IMR-90 (cell line): Measurements from ENCODE around the gene ADAMTSL2. TPM values are rescaled to one million over a fixed set of nuclear protein-coding genes. Genes with fewer than 3 reads are reported as not detected.

Experiments used
- ATAC-seq: fragments of 200-7000 bp; cut with Tn5 transposase; 2 replicates; pipeline ENCODE4 v1.9.1; 2020; ENCODE audit warnings: low read depth, mild to moderate bottlenecking, moderate library complexity
- BruUV-seq: library from RNA; stranded (reverse); fragments of 400-500 nt; replicated peaks from 2 replicates; lab custom pipeline; 2021; lab: Mats Ljungman, UMichigan
- CTCF ChIA-PET: fragments of 300-600 bp; formaldehyde crosslinking; extraction: SDS; loops from one replicate; lab custom pipeline; 2021; ENCODE audit warnings: antibody characterized with exemption; lab: Yijun Ruan, JAX
- POLR2A ChIA-PET: fragments of 300-600 bp; sonication (Branson Sonifier 250); formaldehyde crosslinking; loops from one replicate; lab custom pipeline; 2022; ENCODE audit warnings: antibody characterized with exemption; ENCODE audit not compliant: unreplicated experiment; lab: Charles Lee
- DNase-seq: peaks from one replicate; pipeline ENCODE4 v3.0.0; 2013
- H2AFZ ChIP-seq: replicated peaks from 2 replicates; pipeline ENCODE3; 2013; ENCODE audit warnings: low read length, mild to moderate bottlenecking; ENCODE audit not compliant: poor library complexity
- H2AK5ac ChIP-seq: 2 replicates; pipeline ENCODE4 v1.6.1; 2013; ENCODE audit warnings: low read depth, low read length, inconsistent platforms
- H2AK9ac ChIP-seq: replicated peaks from 2 replicates; pipeline ENCODE3; 2013; ENCODE audit warnings: mild to moderate bottlenecking, low read depth, low read length, moderate library complexity; ENCODE audit not compliant: poor library complexity
- H2BK120ac ChIP-seq: 2 replicates; pipeline ENCODE4 v1.6.1; 2013; ENCODE audit warnings: low read depth, low read length, inconsistent platforms
- H2BK15ac ChIP-seq: 3 replicates; pipeline ENCODE4 v1.6.1; 2013; ENCODE audit warnings: low read depth, low read length, inconsistent platforms
- H2BK20ac ChIP-seq: 2 replicates; pipeline ENCODE4 v1.6.1; 2013; ENCODE audit warnings: low read depth, mild to moderate bottlenecking, inconsistent platforms, low read length, moderate library complexity
- H2BK5ac ChIP-seq: 2 replicates; pipeline ENCODE4 v1.6.1; 2013; ENCODE audit warnings: mild to moderate bottlenecking, low read depth, low read length, inconsistent platforms; ENCODE audit not compliant: poor library complexity, severe bottlenecking
- H3K14ac ChIP-seq: replicated peaks from 2 replicates; pipeline ENCODE4 v1.6.1; 2013; ENCODE audit warnings: low read depth, low read length, inconsistent platforms
- H3K18ac ChIP-seq: 2 replicates; pipeline ENCODE4 v1.6.1; 2013; ENCODE audit warnings: low read depth, low read length, control low read depth
- H3K23ac ChIP-seq: 2 replicates; pipeline ENCODE4 v1.6.1; 2013; ENCODE audit warnings: low read depth, low read length, inconsistent platforms
- H3K27ac ChIP-seq: 2 replicates; pipeline ENCODE4 v1.5.1; 2013; ENCODE audit warnings: mild to moderate bottlenecking, control low read depth, low read length; ENCODE audit not compliant: insufficient read depth
- H3K27me3 ChIP-seq: 2 replicates; pipeline ENCODE4 v1.6.1; 2013; ENCODE audit warnings: low read length; ENCODE audit not compliant: control insufficient read depth, insufficient read depth
- H3K36me3 ChIP-seq: 2 replicates; pipeline ENCODE4 v1.6.1; 2013; ENCODE audit warnings: low read length, mixed read lengths; ENCODE audit not compliant: control insufficient read depth, insufficient read depth
- H3K4ac ChIP-seq: 2 replicates; pipeline ENCODE4 v1.6.1; 2013; ENCODE audit warnings: low read depth, low read length, inconsistent platforms
- H3K4me1 ChIP-seq: 2 replicates; pipeline ENCODE4 v1.6.1; 2013; ENCODE audit warnings: low read length, mixed read lengths; ENCODE audit not compliant: control insufficient read depth, insufficient read depth
- H3K4me2 ChIP-seq: 2 replicates; pipeline ENCODE4 v1.6.1; 2013; ENCODE audit warnings: low read depth, mild to moderate bottlenecking, control low read depth, low read length, moderate library complexity
- H3K4me3 ChIP-seq: 2 replicates; pipeline ENCODE4 v1.5.1; 2013; ENCODE audit warnings: low read depth, mild to moderate bottlenecking, control low read depth, low read length, moderate library complexity; ENCODE audit not compliant: insufficient read depth
- H3K56ac ChIP-seq: 2 replicates; pipeline ENCODE4 v1.6.1; 2013; ENCODE audit warnings: low read length, inconsistent platforms; ENCODE audit not compliant: insufficient read depth; ENCODE audit errors: extremely low read depth
- H3K79me1 ChIP-seq, 2 experiments: 2 replicates each; pipeline ENCODE4 v1.6.1; 2013; ENCODE audit warnings: low read length in 2 of 2, inconsistent platforms in 1 of 2, low read depth in 1 of 2
- H3K9ac ChIP-seq: 2 replicates; pipeline ENCODE4 v1.6.1; 2013; ENCODE audit warnings: low read depth, low read length, control low read depth
- H3K9me1 ChIP-seq: 2 replicates; pipeline ENCODE4 v1.6.1; 2013; ENCODE audit warnings: low read length, inconsistent platforms; ENCODE audit not compliant: insufficient read depth
- H3K9me3 ChIP-seq: 2 replicates; pipeline ENCODE4 v1.6.1; 2013; ENCODE audit warnings: low read length; ENCODE audit not compliant: control insufficient read depth, insufficient read depth
- H4K20me1 ChIP-seq: 2 replicates; pipeline ENCODE4 v1.6.1; 2013; ENCODE audit warnings: low read length, inconsistent platforms; ENCODE audit not compliant: insufficient read depth
- H4K5ac ChIP-seq: 2 replicates; pipeline ENCODE4 v1.6.1; 2013; ENCODE audit warnings: mild to moderate bottlenecking, low read depth, low read length, control low read depth
- H4K8ac ChIP-seq, 2 experiments: 2 replicates each; pipeline ENCODE4 v1.6.1; 2013; ENCODE audit warnings: low read depth in 2 of 2, low read length in 2 of 2, control low read depth in 1 of 2, inconsistent platforms in 1 of 2
- H4K91ac ChIP-seq: 2 replicates; pipeline ENCODE4 v1.6.1; 2013; ENCODE audit warnings: low read depth, low read length, inconsistent platforms; ENCODE audit not compliant: insufficient read depth
- BHLHE40 ChIP-seq: fragments of 150-350 bp; IDR thresholded peaks from 2 replicates; pipeline ENCODE4 v1.6.1; 2016; ENCODE audit warnings: mild to moderate bottlenecking, low read depth, low read length
- CEBPB ChIP-seq: IDR thresholded peaks from 2 replicates; pipeline ENCODE4 v1.6.1; 2012; ENCODE audit warnings: low read depth, low read length, improper control_type of control experiment
- CHD1 ChIP-seq: IDR thresholded peaks from 2 replicates; pipeline ENCODE4 v1.6.1; 2012; ENCODE audit warnings: low read depth, low read length, improper control_type of control experiment
- MAFK ChIP-seq: IDR thresholded peaks from 2 replicates; pipeline ENCODE4 v1.6.1; 2012; ENCODE audit warnings: low read depth, low read length, improper control_type of control experiment
- MAZ ChIP-seq: IDR thresholded peaks from 2 replicates; pipeline ENCODE4 v1.6.1; 2012; ENCODE audit warnings: low read depth, mild to moderate bottlenecking, low read length, improper control_type of control experiment, moderate library complexity, borderline replicate concordance
- MXI1 ChIP-seq: IDR thresholded peaks from 2 replicates; pipeline ENCODE4 v1.6.1; 2012; ENCODE audit warnings: low read depth, mild to moderate bottlenecking, low read length, moderate library complexity, borderline replicate concordance
- NFE2L2 ChIP-seq: fragments of 150-350 bp; IDR thresholded peaks from 2 replicates; pipeline ENCODE4 v1.6.1; 2016; ENCODE audit warnings: low read depth, mild to moderate bottlenecking, low read length
- RAD21 ChIP-seq: IDR thresholded peaks from 2 replicates; pipeline ENCODE4 v1.6.1; 2012; ENCODE audit warnings: low read length, improper control_type of control experiment
- RCOR1 ChIP-seq: IDR thresholded peaks from 2 replicates; pipeline ENCODE4 v1.6.1; 2012; ENCODE audit warnings: mild to moderate bottlenecking, low read length, improper control_type of control experiment; ENCODE audit not compliant: insufficient replicate concordance
- SMC3 ChIP-seq: fragments of 150-350 bp; IDR thresholded peaks from 2 replicates; pipeline ENCODE4 v1.6.1; 2016; ENCODE audit warnings: low read depth, mild to moderate bottlenecking, antibody characterized with exemption, low read length, moderate library complexity
- WGBS, 2 experiments: methylation state at CpG; one replicate each; pipeline versions ENCODE4 v1.1.5 to v1.1.7; 2013; ENCODE audit warnings: missing lambda C conversion rate in 2 of 2; ENCODE audit not compliant: insufficient read length in 1 of 2; ENCODE audit errors: extremely low coverage in 2 of 2; 5-methylcytosine and 5-hydroxymethylcytosine counted together
- dilution Hi-C: fragments of 300-500 bp; cut with HindIII; formaldehyde crosslinking; loops from one replicate; pipeline ENCODE4 v1.14.3; 2018; ENCODE audit warnings: low sequenced_read_pairs; ENCODE audit not compliant: unreplicated experiment
- in situ Hi-C: fragments of 300-500 bp; cut with MboI; formaldehyde crosslinking; loops from 3 replicates; pipeline ENCODE4 v1.14.3; 2019; ENCODE audit warnings: low sequenced_read_pairs, inconsistent platforms, mixed read lengths
- intact Hi-C: fragments of 100-400 bp; cut with micrococcal nuclease; formaldehyde crosslinking; loops from 2 replicates; pipeline ENCODE4 v1.10.0; 2022
- polyA plus RNA-seq, 3 experiments: library from polyadenylated mRNA; depleted of rRNA; stranded (reverse); fragments of >200 nt; gene quantifications; 2 replicates each; pipeline ENCODE4 v1.2.3, GENCODE V29; 2012; ENCODE audit warnings: low replicate concordance in 1 of 3
- total RNA-seq: library from RNA; depleted of rRNA; stranded (reverse); fragments of >200 nt; gene quantifications from 2 replicates; pipeline ENCODE4 v1.2.3, GENCODE V29; 2012
- TF ChIP-seq, protein P1 (sequence below): fragments of 150-350 bp; IDR thresholded peaks from 2 replicates; pipeline ENCODE4 v1.6.1; 2016; ENCODE audit warnings: low read depth, mild to moderate bottlenecking, low read length, moderate library complexity, borderline replicate concordance
- TF ChIP-seq, protein P2 (sequence below): fragments of 150-350 bp; IDR thresholded peaks from 2 replicates; pipeline ENCODE4 v1.6.1; 2017; ENCODE audit warnings: mild to moderate bottlenecking, antibody characterized with exemption, low read length, low read depth

The ADAMTSL2 gene
- total and polyA plus RNA-seq, 2 of the 4 experiments (the other 2 are of a cell fraction): not detected

DNA sequence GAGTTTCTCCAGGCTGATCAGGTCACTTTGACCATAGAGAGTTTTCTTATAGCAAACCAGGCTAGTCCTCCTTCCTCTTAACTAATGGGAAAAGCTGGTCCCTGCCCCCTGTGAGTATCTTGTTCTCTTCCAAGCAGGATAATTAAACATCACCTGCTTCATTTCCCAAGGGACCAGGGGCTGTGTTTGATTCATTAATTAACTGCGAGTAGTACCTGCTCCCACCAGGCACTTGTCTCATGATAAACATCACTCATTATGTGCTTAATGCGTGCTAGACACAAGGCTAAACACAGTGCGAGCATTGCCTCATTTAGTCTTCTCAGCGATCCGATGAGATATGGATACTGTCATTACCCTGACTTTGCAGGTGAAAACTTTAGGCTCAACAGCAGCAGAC lies 76.3 kb downstream of the ADAMTSL2 start (continued):
- TF ChIP-seq, protein P1, sequence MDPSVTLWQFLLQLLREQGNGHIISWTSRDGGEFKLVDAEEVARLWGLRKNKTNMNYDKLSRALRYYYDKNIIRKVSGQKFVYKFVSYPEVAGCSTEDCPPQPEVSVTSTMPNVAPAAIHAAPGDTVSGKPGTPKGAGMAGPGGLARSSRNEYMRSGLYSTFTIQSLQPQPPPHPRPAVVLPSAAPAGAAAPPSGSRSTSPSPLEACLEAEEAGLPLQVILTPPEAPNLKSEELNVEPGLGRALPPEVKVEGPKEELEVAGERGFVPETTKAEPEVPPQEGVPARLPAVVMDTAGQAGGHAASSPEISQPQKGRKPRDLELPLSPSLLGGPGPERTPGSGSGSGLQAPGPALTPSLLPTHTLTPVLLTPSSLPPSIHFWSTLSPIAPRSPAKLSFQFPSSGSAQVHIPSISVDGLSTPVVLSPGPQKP: no peak

- H3K36me3 ChIP-seq: no peaks in the 10 kb centered on the region
- dilution Hi-C loops (no loop called here), in situ Hi-C loops (no loop called here), intact Hi-C loops (no loop called here)
- H3K14ac ChIP-seq: no peak overlapping the region
- no peak overlapping the region for H2AK5ac ChIP-seq
- H3K4me3 ChIP-seq: no peak overlapping the region
- H3K9me1 ChIP-seq: no peaks in the 10 kb centered on the region
- WGBS, 2 experiments: no CpG with 5 or more reads among the region's 9 CpGs
- BruUV-seq: no TSS peak
- no peak overlapping the region for H4K91ac ChIP-seq
- CTCF ChIA-PET: no interaction called here
- ATAC-seq (no peak), DNase-seq (no peak)
- no peak overlapping the region for H3K4me2 ChIP-seq
- no peak overlapping the region for H2BK15ac ChIP-seq
- no peak overlapping the region for H2AK9ac ChIP-seq
- H3K18ac ChIP-seq: no peak overlapping the region
- H4K20me1 ChIP-seq: no peaks in the 10 kb centered on the region
- no peak overlapping the region for H3K9ac ChIP-seq
- no peak overlapping the region for H4K5ac ChIP-seq
- H2BK120ac ChIP-seq: no peak overlapping the region
- no peaks in the 10 kb centered on the region for H3K4me1 ChIP-seq
- H3K27ac ChIP-seq: no peak overlapping the region
- no peak overlapping the region for H2BK20ac ChIP-seq
- H3K23ac ChIP-seq: no peak overlapping the region
- H3K27me3 ChIP-seq: peaks cover 62% of the 10 kb centered on the region
- no peaks in the 10 kb centered on the region for H3K79me1 ChIP-seq
- POLR2A ChIA-PET: no interaction called here
- H3K56ac ChIP-seq: no peak overlapping the region
- no peak overlapping the region for H2AFZ ChIP-seq
- H3K4ac ChIP-seq: no peak overlapping the region
- H2BK5ac ChIP-seq: no peak overlapping the region
- H4K8ac ChIP-seq: no peak overlapping the region
- TF ChIP-seq, protein P2, sequence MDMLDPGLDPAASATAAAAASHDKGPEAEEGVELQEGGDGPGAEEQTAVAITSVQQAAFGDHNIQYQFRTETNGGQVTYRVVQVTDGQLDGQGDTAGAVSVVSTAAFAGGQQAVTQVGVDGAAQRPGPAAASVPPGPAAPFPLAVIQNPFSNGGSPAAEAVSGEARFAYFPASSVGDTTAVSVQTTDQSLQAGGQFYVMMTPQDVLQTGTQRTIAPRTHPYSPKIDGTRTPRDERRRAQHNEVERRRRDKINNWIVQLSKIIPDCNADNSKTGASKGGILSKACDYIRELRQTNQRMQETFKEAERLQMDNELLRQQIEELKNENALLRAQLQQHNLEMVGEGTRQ: no peak
- TF ChIP-seq MXI1: no peak
- no peak for TF ChIP-seq RAD21
- TF ChIP-seq MAZ: no peak
- no peak for TF ChIP-seq MAFK
- TF ChIP-seq, protein P1: no peak
- TF ChIP-seq CEBPB: no peak
- no peak for TF ChIP-seq RCOR1
- no peak for TF ChIP-seq CHD1
- TF ChIP-seq NFE2L2: no peak
- no peak for TF ChIP-seq BHLHE40
- TF ChIP-seq SMC3: no peak
- no peaks in the 10 kb centered on the region for H3K9me3 ChIP-seq
Observed at GRCh38 chr9:133612051-133612450, 77.5 kb downstream of the ADAMTSL2 start.
